ENCODE data around the gene AJAP1.

The AJAP1 gene

GRCh38 chr1:4703646-4704045 is 49.2 kb downstream of the AJAP1 start:
- no peak overlapping the region for H3K27ac ChIP-seq
- TF ChIP-seq CTCF (conservative IDR thresholded peaks at IDR 0.05) = no peak
- TF ChIP-seq ZFX (IDR thresholded peaks at IDR 0.05) = no peak

GRCh38 chr1:4708840-4709507 is 54.6 kb downstream of the AJAP1 start:
- H3K27ac ChIP-seq = no peak overlapping the region
- TF ChIP-seq ZFX (IDR thresholded peaks at IDR 0.05) (no peak), CTCF (conservative IDR thresholded peaks at IDR 0.05) (no peak)

- H3K27ac ChIP-seq = no peak overlapping the region
- TF ChIP-seq ZFX (IDR thresholded peaks at IDR 0.05) (no peak), CTCF (conservative IDR thresholded peaks at IDR 0.05) (no peak)
Observed at GRCh38 chr1:4709641-4710040, 55.2 kb downstream of the AJAP1 start.

- no peak overlapping the region for H3K27ac ChIP-seq
- no peak for TF ChIP-seq CTCF (conservative IDR thresholded peaks at IDR 0.05)
Observed at GRCh38 chr1:4710592-4711415, 56.4 kb downstream of the AJAP1 start.

- TF ChIP-seq ZFX (IDR thresholded peaks at IDR 0.05) (no peak), CTCF (conservative IDR thresholded peaks at IDR 0.05) (no peak)
- H3K27ac ChIP-seq = no peak overlapping the region
Observed at GRCh38 chr1:4711416-4712275, 57.2 kb downstream of the AJAP1 start.

GRCh38 chr1:4713669-4714068 is 59.3 kb downstream of the AJAP1 start:
- H3K27ac ChIP-seq = no peak overlapping the region
- TF ChIP-seq CTCF (conservative IDR thresholded peaks at IDR 0.05) = no peak
- TF ChIP-seq ZFX (IDR thresholded peaks at IDR 0.05) = no peak
